SIG-M5 treated with dmso at 0.1 percent for 504 hours (cell line): ENCODE measurements around the gene SIRPB2.
A peak's percentile ranks its signal among the peaks of the same experiment; 100 is the strongest.

ENCODE experiments used
- DNase-seq: peaks from one replicate; lab custom pipeline; 2025; ENCODE audit not compliant: unreplicated experiment; lab: John Stamatoyannopoulos, UW

Gene SIRPB2

DNA sequence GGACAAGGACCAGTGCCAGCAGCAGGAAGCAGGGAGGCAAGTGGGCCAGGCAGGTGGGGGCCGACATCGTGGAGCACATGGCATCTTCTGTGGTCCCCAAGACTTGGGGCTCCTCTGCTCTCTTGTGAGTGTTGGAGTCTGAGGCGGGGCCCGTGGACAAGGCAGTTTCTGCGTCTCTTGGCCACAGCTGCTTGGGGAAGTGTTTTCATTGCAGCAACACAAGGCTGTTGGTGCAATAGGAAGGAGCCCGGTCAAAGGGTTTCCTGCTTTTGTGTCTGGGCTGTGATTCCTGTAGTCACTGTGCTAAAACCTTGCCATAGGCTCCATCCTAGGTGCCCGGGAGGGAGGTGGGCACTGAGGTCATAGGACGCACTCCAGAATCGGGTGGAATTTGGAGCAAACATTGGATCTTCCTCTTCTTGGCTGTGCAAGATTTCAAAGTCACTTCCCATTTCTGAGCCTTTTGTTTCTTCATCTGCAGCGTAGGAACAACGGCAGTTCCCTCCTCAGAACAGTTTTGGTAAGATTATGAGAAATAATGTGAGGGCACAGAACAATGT lies at the start of gene SIRPB2:
Gene SIRPB2 (minus strand): TSS at position 140 of the 560 bp plus-strand sequence. CDS start 61 bp downstream, at position 79.
- DNase-seq = peak; percentile 95

DNA sequence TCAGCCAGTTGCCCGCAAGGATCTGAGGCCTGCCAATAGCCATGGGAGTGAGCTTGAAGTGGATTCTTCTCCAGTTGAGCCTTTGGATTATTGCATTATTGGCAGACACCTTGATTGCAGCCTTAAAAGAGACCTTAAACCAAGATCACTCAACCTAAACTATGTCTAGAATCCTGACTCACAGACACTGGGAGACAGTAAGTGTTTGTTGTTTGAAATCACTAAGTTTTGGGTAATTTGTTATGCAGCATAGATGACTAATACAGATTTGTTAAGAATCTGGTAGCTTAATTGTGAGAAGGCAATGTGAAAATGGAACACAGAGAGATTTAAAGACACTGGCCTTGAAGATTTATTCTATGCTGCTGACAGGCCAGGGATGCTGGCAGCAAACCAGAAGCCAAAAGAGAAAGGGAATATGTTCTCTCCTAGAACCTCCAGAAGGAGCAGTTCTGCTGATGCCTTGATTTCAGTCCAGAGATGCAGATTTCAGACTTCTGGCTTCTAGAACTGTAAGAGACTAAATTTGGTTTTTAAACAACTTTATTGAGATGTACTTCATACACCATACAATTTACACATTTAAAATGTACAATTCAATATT lies 48.7 kb upstream of the SIRPB2 start:
- no peak for DNase-seq

DNA sequence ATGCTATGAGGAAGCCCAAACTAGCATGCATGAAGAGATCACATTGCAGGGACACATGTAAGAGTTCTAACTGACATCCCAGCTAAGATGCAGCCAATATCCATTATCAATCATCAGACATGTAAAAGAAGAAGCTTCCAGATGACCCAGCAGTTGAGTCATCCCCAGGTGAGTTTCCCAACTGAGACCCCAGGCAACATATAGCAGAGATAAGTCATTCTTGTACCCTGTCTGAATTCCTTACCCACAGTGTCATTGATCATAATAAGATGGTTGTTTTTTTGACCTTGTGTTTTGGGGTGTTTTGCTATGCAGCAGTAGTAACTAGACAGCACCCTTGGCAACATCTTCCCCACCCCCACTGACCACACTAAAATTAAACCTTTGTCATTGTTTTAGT lies 47.4 kb upstream of the SIRPB2 start:
- no peak for DNase-seq

DNA sequence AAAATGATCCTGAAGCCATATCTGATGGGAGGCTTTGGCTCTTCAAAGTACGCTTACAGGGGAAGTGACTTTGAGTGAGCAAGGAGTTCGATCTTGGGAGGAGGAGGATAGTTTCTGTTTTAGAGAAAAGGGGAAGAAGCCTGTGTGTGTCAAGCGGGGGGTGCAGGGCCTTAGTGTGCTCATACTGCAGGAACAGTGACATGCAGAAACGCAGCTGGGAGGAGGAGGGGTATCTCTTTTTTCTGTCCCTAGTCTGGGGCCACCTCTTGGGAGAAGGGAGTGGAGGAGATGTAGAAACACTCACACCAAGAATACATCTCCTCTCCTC lies 46.5 kb upstream of the SIRPB2 start:
- peak; percentile 100 for DNase-seq

DNA sequence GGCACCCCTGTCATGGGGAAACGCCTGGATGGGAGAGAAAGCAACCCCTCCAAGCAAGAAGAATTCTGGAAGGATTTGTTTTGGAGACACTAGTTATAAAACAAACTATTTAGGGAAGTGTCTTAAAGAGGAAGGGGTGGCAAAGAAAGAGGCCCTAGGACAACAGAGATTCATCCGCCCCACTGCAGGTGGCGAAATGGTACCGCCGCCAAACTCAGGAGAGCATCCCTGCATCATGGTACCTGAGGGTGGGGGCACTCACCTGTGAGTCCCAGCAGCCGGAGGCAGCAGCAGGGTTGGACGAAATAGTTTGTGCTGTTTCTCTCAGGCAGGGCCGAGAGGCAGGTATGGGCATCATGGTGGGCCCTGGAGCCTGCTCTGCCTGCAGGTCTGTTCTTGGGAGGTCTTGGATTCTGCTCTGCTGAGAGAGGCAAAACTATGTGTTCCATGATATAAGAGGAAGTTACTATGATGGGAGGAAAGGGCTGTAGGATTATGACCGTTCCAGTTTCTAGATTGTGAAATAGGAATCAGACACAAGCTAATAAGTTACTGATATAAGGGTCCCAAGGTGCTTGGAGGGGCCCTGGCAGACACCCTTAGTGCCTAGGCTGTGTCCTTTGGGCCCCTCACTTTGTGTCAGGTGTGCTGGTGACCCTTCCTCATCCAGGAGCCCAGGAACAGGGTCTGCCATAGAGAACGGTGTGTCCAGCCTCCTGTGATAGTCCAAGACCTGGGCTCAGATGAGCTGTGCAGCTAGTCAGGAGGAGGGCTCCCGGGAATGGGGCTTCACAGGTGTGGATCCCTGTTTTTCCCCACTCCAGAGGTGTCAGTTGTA lies 45.9 kb upstream of the SIRPB2 start:
- peak; percentile 93 for DNase-seq

GRCh38 chr20:1535420-1536175 lies 44.4 kb upstream of the SIRPB2 start:
- peak; percentile 94 for DNase-seq

DNA sequence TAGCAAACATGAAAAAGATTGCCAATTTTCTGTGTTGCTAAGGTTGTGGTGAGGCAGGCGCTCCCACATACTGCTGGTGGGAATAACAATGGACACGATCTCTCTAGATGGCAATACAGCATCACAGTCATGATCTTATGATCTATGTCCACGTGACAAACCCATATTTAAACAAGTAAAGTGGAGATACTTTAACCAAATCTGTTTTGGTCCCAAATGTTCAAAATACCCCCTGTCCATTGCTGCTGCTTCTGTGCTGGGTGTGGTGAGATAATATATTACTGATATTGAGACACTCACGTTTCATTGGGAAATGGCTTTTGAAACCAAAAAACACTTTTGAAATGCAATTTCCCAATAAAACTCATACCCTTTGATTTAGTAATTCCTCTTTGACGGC lies 43.3 kb upstream of the SIRPB2 start:
- DNase-seq = peak; percentile 53

- peak; percentile 70 for DNase-seq
Observed at GRCh38 chr20:1533059-1533458, 41.8 kb upstream of the SIRPB2 start.

DNA sequence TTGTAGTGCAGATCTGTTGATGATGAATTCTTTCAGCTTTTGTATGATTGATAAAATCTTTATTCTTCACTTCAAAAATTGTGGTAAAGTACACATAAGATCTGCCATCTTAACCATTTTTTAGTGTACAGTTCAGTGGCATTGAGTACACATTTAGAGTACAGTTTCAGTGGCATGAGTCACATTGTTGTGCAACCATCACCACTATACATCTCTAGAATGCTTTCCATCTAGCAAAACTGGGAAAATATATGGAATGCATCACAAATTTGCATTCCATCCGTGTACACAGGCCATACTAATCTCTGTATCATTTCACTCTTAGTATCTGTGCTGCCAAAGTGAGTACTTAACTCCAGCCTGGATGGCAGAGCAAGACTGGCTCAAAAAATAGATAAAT lies 37.6 kb upstream of the SIRPB2 start:
- peak; percentile 62 for DNase-seq

DNA sequence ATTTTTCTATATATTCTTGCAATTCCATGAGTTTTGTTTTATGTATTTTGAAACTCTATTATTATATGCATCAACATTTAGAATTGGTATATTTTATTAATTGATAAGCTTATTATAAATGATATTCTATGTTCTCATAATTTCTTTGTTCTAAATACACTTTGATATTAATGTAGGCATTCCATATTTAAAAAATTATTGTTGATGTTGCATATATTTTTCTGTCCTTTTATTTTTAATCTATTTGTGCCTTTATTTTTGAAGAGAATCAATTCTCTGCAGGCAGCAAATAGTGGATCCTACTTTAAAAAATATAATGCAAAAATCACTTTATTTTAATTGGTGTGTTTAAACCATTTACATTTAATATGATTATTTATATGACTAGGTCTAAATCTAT lies 36.7 kb upstream of the SIRPB2 start:
- DNase-seq = no peak

- DNase-seq = no peak
Observed at GRCh38 chr20:1526896-1527295, 35.7 kb upstream of the SIRPB2 start.

DNA sequence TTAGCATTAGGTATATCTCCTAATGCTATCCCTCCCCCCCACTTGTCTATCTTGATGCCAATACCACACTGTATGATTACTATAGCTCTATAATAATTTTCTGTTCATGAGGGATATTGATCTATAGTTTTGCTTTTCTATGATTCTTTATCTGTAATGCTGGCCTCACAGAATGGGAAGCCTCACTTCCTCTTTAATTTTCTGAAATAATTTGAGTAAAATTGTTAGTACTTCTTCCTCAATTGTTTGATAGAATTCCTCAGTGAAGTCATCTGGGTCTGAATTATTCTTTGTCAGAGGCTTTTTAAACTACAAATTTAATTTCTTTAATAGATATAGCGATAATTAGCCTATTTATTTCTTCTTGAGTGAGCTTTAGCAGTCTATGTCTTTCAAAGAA lies 35.1 kb upstream of the SIRPB2 start:
- DNase-seq = peak; percentile 12

- peak; percentile 80 for DNase-seq
Observed at GRCh38 chr20:1524004-1524403, 32.8 kb upstream of the SIRPB2 start.

DNA sequence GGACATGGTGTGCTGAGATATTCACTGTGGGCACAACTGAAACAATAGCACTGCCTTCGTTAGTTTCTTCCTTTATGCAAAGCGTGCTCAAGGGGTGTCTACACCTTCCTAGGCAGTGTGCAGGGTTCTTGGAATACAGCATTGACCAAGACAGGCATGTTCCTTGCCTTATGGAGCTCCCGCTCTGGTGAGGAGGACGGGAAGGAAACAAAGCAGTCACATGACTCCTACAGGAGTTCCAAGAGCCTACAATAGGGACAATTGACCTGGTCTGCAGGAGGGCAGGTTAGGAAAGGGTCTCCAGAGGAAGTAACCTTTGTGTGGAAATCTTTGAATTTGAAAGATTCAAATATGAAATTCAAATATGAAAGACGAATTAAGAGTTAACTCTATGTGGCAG lies 25.8 kb upstream of the SIRPB2 start:
- no peak for DNase-seq

DNA sequence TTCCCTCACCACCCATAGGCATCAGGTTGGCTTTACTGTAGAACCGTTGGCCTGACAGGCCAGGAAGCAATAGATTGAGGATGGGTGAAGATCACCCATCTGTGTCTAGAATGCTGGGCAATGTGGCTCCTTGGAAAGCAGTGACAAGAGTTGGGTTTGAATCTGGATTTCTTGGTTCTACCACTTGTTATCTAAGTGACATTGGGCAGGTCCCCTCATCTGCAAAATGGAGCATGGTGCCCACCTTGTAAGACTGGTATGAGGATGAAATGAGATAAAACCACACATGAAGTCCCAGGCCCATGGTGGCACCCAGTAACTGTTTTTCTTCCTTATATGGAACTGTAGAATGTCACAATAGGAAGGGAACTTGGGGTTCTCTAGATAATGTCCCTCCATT lies 22.6 kb upstream of the SIRPB2 start:
- no peak for DNase-seq

GRCh38 chr20:1509237-1509636 lies 18.0 kb upstream of the SIRPB2 start:
- peak; percentile 71 for DNase-seq

DNA sequence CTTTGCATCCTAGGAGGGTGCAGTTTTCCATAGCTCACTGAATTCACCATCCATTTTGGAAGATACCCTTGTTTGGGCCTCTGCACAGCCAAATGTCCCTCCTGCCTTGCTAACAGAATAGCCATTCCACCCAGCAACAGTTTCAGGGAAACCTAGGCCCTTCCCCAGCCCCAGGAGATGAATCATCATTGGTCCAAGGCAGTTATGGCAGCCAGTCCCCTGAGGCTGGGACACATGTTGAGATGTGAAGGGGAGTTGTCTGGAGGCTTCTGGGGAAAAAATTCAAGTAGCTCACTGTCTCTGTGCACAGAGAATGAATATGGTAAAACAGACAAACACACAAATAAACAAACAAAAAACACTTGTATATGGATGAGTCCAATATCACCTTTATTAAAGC lies 17.4 kb upstream of the SIRPB2 start:
- DNase-seq = no peak

GRCh38 chr20:1507276-1507675 lies 16.1 kb upstream of the SIRPB2 start:
- no peak for DNase-seq

DNA sequence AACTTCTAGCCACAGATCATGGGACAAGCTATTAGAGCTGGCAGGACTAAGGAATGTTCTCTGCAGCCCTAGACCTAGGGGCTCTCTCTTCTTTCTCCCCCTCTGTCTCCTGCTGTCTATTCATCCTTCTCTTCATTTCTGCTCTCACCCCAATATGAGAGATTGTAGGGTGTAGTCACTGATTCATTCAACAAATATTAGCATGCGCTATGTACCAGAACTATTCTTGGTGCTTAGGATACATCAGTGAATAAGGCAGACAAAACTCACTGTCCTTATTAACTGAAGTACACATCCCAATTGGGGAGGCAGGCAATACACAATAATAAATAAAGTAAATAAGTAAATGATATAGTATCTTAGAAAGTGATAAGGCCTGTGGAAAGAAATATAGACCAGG lies 14.7 kb upstream of the SIRPB2 start:
- no peak for DNase-seq

GRCh38 chr20:1505361-1505760 lies 14.1 kb upstream of the SIRPB2 start:
- no peak for DNase-seq

DNA sequence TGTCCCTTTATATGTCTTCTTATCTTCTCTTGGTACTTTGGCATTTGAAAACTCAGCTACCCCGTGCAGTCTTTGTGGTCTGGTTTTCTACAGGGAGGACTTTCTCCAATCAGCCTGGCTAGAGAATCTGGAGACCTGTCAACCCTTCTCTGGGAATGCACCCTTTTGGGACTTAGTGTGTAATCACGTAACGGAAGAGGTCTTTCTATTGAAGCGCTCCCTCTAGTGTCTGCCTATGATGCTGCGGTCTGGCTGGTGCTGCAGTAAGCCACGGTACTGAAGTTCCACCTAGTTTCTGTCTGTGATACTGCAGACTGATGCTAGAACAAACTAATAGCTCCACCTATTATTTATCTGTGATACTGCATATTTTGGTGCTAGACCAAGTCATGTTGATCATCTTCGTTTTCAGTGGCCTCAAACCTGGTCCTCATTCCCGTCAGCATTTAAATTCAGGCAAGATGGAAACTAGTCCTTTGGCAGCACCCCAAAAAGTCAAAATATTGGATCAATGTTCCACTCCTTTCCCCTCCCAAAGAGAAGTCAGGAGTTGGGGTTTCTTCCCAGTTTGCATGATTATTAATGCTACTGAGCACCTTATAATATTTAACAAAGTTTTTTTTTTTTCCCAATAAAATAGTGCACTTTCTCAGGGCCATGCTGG lies 12.5 kb upstream of the SIRPB2 start:
- DNase-seq = peak; percentile 97
